Measurements from ENCODE around the gene DAZAP2. TPM values are rescaled to one million over a fixed set of nuclear protein-coding genes. Genes with fewer than 3 reads are reported as not detected.

The DAZAP2 gene
- total RNA-seq, 4 donors from 2014 or later: 172 to 424 (median 256) TPM

DNA sequence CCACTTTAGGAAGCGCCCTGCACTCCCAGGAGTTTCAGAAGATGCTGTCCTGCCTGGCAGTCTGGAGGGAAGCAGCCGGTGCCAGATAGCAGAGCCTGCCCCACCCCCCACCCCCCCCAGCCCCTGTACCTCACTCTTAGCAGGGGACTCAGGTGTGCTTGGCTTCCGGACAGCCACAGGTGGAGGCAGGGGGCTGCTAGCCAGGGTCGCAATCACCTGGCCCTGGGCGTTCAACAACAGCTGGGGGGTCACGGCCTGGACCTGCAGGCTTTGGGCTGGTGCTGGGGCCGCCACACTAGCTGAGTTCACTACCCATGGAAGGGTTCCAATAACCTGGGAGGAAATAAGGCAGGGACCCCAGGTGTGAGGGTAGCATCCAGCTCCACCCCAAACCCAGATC, 42.8 kb upstream of the DAZAP2 start:
- no peak for TF ChIP-seq POLR2A (IDR thresholded peaks at IDR 0.05)
- TF ChIP-seq, protein P1, sequence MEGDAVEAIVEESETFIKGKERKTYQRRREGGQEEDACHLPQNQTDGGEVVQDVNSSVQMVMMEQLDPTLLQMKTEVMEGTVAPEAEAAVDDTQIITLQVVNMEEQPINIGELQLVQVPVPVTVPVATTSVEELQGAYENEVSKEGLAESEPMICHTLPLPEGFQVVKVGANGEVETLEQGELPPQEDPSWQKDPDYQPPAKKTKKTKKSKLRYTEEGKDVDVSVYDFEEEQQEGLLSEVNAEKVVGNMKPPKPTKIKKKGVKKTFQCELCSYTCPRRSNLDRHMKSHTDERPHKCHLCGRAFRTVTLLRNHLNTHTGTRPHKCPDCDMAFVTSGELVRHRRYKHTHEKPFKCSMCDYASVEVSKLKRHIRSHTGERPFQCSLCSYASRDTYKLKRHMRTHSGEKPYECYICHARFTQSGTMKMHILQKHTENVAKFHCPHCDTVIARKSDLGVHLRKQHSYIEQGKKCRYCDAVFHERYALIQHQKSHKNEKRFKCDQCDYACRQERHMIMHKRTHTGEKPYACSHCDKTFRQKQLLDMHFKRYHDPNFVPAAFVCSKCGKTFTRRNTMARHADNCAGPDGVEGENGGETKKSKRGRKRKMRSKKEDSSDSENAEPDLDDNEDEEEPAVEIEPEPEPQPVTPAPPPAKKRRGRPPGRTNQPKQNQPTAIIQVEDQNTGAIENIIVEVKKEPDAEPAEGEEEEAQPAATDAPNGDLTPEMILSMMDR (IDR thresholded peaks at IDR 0.05): no peak
- no peak for DNase-seq (ENCODE audit: low spot score in 2 of 2)
- no peak overlapping the region for H3K4me3 ChIP-seq (ENCODE audit: low read depth, poor library complexity, severe bottlenecking)
- 94 to 100% methylated on average over 6 to 7 of the region's 7 CpGs for WGBS, 2 donors
- intact Hi-C loops (cut with DNase I; ENCODE audit: low total_unique reads): no loop called here

DNA sequence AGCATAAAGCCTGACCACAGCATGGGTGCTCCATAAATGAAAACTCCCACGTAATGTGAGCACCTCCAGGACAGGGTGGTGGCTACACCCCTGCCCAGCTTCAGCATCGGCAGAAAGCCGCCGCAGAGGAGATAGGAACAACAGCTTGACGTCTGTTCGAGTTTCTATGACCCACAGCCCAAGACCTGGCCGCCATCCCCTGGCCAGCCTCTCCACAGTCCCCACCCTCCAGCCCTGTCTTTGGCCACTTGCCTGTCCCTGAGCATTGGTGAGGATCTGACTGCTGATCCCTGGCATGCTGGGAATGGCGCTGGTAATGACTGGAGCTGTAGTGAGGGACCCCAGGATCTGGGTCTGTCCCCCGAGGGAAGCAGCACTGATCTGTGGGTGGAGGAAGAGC, 42.1 kb upstream of the DAZAP2 start:
- intact Hi-C loops (cut with DNase I; ENCODE audit: low total_unique reads): no loop called here
- no peak overlapping the region for H3K4me3 ChIP-seq (ENCODE audit: low read depth, poor library complexity, severe bottlenecking)
- WGBS, 2 donors: 87 to 93% methylated on average over 9 of the region's 9 CpGs
- TF ChIP-seq, protein P1 (IDR thresholded peaks at IDR 0.05): no peak
- no peak for TF ChIP-seq POLR2A (IDR thresholded peaks at IDR 0.05)
- no peak for DNase-seq (ENCODE audit: low spot score in 2 of 2)

DNA sequence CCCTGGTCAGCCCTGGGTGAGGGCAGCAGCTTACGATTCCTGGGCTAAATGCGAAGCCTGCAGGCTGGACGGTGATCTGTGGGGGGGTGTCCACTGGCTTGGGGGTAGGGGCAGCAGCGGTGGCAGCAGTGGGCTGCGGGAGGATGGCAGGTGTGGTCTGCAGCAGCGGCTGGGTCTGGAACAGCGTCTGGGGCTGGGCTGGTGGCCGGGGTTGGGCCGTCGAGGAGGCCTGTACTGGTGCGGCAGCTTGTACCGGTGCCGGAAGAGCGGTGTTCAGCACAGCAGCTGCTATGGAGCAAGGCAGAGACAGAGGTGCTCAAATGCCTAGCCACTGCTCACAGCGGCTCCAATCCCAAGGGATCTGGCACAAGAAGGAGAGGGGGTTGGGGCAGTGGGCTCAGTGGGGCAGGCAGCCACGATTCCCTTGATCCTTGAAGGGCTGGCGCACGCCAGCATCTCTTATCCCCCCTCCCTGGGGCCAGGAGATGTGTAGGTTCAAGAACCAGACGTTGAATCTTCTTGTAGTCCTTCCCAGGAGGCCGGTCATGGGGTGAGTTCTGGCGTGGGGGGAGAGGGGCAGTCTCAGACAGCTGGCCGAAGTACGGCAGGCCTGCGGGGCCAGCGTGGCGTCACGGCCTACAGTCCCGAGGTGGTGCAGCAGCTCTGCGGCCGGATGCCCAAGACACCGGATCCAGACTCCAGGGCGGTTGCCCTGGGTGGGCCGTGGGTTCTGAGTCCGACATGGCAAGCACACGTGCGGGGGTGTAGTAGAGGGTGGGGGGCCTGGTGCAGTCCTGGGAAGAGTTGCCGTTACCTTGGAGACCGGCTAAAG, 40.7 kb upstream of the DAZAP2 start:
- no peak overlapping the region for H3K4me3 ChIP-seq (ENCODE audit: low read depth, poor library complexity, severe bottlenecking)
- TF ChIP-seq POLR2A (IDR thresholded peaks at IDR 0.05): no peak
- TF ChIP-seq, protein P1 (IDR thresholded peaks at IDR 0.05): no peak
- intact Hi-C loops (cut with DNase I; ENCODE audit: low total_unique reads): no loop called here
- 91 to 93% methylated on average over 36 to 38 of the region's 38 CpGs for WGBS, 2 donors
- DNase-seq (ENCODE audit: low spot score in 2 of 2): no peak

DNA sequence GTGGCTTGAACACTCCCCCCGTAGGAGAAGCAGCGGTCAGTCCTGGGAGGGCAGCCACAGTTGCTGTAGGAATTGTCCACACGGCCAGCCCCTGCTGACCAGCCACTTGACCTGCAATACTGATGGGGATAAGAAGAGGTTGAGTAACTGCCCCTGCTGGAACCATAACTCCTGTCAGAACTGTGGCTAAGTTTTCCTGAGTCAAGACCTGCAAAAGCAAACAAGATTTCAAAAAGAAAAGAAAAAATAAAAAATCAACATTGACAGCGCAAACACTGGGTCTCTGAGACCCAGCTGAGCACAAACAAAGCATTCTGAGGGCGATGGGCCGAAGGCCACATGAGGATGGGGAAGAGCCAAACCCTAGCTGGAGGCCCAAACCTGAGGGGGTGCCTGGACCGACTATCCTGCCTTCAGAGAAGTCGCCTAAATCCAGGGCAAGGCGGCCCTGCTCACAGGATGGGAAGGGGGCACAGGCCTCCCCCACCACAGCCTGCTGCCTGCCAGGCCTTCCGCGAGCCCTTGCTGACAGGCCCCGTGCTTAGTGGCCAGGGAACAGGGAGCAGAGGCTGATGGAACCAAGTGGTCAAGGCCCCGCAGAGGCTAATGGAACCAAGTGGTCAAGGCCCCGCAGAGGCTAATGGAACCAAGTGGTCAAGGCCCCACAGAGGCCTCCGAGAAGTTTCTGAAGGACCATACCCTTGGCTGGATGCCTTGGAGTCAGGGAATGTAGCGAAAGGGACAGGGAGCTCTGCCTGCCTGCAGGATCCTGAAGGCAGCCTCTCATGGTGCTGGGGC, 39.9 kb upstream of the DAZAP2 start:
- TF ChIP-seq POLR2A (IDR thresholded peaks at IDR 0.05): no peak
- TF ChIP-seq, protein P1 (IDR thresholded peaks at IDR 0.05): no peak
- intact Hi-C loops (cut with DNase I; ENCODE audit: low total_unique reads): no loop called here
- H3K4me3 ChIP-seq (ENCODE audit: low read depth, poor library complexity, severe bottlenecking): no peak overlapping the region
- DNase-seq (ENCODE audit: low spot score in 2 of 2): no peak
- 89 to 90% methylated on average over 15 to 16 of the region's 16 CpGs for WGBS, 2 donors

DNA sequence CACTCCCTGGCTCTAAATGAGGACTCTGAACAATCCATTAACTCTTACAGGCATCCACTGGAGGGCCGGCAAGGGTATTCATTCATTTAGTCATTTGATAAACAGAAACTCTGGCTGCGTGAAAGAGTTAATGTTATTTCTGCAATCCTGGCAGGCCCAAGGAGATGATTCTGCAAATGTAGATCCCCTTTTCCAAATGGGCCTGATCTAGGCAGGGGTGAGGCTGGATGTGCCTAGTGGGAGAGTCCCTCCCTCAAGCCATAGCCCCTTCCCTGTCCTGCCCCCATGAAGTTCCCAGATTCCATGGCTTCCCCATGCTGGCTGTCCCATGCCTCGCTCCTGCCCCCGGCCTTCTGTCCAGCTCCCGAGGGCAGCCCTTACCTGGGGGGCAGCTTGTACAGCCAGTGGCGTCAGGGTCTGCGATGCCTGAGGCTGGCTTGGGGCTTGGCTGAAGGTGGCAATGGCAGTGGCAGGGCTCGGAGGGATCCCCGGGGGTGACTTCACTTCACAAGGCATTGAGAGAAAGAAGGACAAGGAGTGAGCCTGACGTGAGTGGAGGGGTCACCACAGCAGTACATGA, 39.2 kb upstream of the DAZAP2 start:
- intact Hi-C loops (cut with DNase I; ENCODE audit: low total_unique reads): no loop called here
- DNase-seq (ENCODE audit: low spot score in 2 of 2): no peak
- TF ChIP-seq, protein P1 (IDR thresholded peaks at IDR 0.05): no peak
- TF ChIP-seq POLR2A (IDR thresholded peaks at IDR 0.05): no peak
- H3K4me3 ChIP-seq (ENCODE audit: low read depth, poor library complexity, severe bottlenecking): no peak overlapping the region
- 91 to 96% methylated on average over 10 of the region's 10 CpGs for WGBS, 2 donors
